Bladder microvascular endothelial cell (primary cell): ENCODE measurements around the gene MARS1. TPM values are rescaled to one million over a fixed set of nuclear protein-coding genes. Genes with fewer than 3 reads are reported as not detected.

Experiments
- total RNA-seq: library from RNA; depleted of rRNA; stranded (reverse); fragments of >200 nt; gene quantifications from 2 replicates; pipeline ENCODE4 v1.2.3, GENCODE V29; 2014

MARS1 gene
- 73.0 and 136 TPM in 2 replicates for total RNA-seq

GRCh38 chr12:57487597-57488401 lies at the start of gene MARS1:
Gene MARS1, plus strand, starts transcription at chr12:57488068. Its CDS starts 23 bp downstream, at chr12:57488091.

GRCh38 chr12:57454566-57455373 lies 33.1 kb upstream of the MARS1 start, which contains the start of gene INHBE:
Gene INHBE, plus strand, starts transcription at chr12:57455307. Its CDS starts 230 bp downstream, at chr12:57455537.

GRCh38 chr12:57459750-57460467 lies 28.0 kb upstream of the MARS1 start, which contains the start of gene GLI1:
Gene GLI1, plus strand, starts transcription at chr12:57459785. Its CDS starts 3,907 bp downstream, at chr12:57463692.

GRCh38 chr12:57479376-57480115 lies 8.3 kb upstream of the MARS1 start, which contains the start of gene ARHGAP9:
Gene ARHGAP9, minus strand, starts transcription at chr12:57479866. Its CDS starts 460 bp downstream, at chr12:57479406.

GRCh38 chr12:57520053-57520818 lies 32.4 kb downstream of the MARS1 start, which contains the start of gene DDIT3:
Gene DDIT3, minus strand, starts transcription at chr12:57520514. Its CDS starts 3,108 bp downstream, at chr12:57517406.

GRCh38 chr12:57522011-57522886 lies 34.4 kb downstream of the MARS1 start, which contains the start of gene MBD6:
Gene MBD6, plus strand, starts transcription at chr12:57522824. Its CDS starts 1,480 bp downstream, at chr12:57524304.

GRCh38 chr12:57546438-57547287 lies 58.8 kb downstream of the MARS1 start, which contains the start of gene DCTN2:
Gene DCTN2, minus strand, starts transcription at chr12:57547192. Its CDS starts 129 bp downstream, at chr12:57547063.

GRCh38 chr12:57549909-57550640 lies 62.2 kb downstream of the MARS1 start, which contains the start of gene KIF5A:
Gene KIF5A, plus strand, starts transcription at chr12:57550044. Its CDS starts 228 bp downstream, at chr12:57550272.

Other genes with a start within 250 kb of the MARS1 start
- 0.16 TPM in 1 of 2 replicates, not detected in the other for gene STAC3, start 236.9 kb upstream of the MARS1 start, total RNA-seq
- gene R3HDM2, start 57.0 kb upstream of the MARS1 start, total RNA-seq: 4.0 and 11.0 TPM in 2 replicates
- not detected in 2 replicates for gene INHBC, start 53.3 kb upstream of the MARS1 start, total RNA-seq
- gene INHBE, start 32.8 kb upstream of the MARS1 start, total RNA-seq: under 0.01 TPM in 1 of 2 replicates, not detected in the other
- gene GLI1, start 28.3 kb upstream of the MARS1 start, total RNA-seq: not detected in 2 replicates
- under 0.01 TPM in 1 of 2 replicates, not detected in the other for gene ARHGAP9, start 8.2 kb upstream of the MARS1 start, total RNA-seq
- 8.1 and 12.8 TPM in 2 replicates for gene DDIT3, start 32.4 kb downstream of the MARS1 start, total RNA-seq
- 9.9 and 20.2 TPM in 2 replicates for gene MBD6, start 34.8 kb downstream of the MARS1 start, total RNA-seq
- 80.9 and 114 TPM in 2 replicates for gene DCTN2, start 59.1 kb downstream of the MARS1 start, total RNA-seq
- 0.06 TPM in 1 of 2 replicates, not detected in the other for gene KIF5A, start 62.0 kb downstream of the MARS1 start, total RNA-seq
- 3.4 and 14.0 TPM in 2 replicates for gene PIP4K2C, start 103.1 kb downstream of the MARS1 start, total RNA-seq
- 0.32 and 7.2 TPM in 2 replicates for gene DTX3, start 116.8 kb downstream of the MARS1 start, total RNA-seq
- under 0.01 and 2.5 TPM in 2 replicates for gene ARHGEF25, start 123.4 kb downstream of the MARS1 start, total RNA-seq
- under 0.01 and 0.06 TPM in 2 replicates for gene B4GALNT1, start 145.1 kb downstream of the MARS1 start, total RNA-seq
- gene OS9, start 206.1 kb downstream of the MARS1 start, total RNA-seq: 189 and 325 TPM in 2 replicates